HL-60 (cell line): ENCODE results near the gene HSFX1.

Experiments
- DNase-seq, 2 experiments: peaks; one replicate each; pipeline ENCODE4 v3.0.0-alpha.2; 2010 to 2020; ENCODE audit warnings: low read depth in 1 of 2, low spot score in 1 of 2
- H3K27ac ChIP-seq: fragments of 250-450 bp; sonication (Bioruptor Pico); replicated peaks from 2 replicates; pipeline ENCODE4 v1.5.1; 2020; ENCODE audit warnings: mild to moderate bottlenecking, moderate library complexity
- H3K27me3 ChIP-seq: fragments of 250-450 bp; sonication (Bioruptor Pico); 2 replicates; pipeline ENCODE4 v1.5.1; 2021; ENCODE audit warnings: mild to moderate bottlenecking, moderate library complexity; ENCODE audit not compliant: insufficient read depth, poor library complexity, severe bottlenecking
- H3K4me3 ChIP-seq: replicated peaks from 2 replicates; pipeline ENCODE4 v1.5.1; 2011; ENCODE audit warnings: mild to moderate bottlenecking, control low read depth, low read length; ENCODE audit not compliant: insufficient read depth
- CTCF ChIP-seq: IDR thresholded peaks from one replicate; pipeline ENCODE4 v1.5.1; 2011; ENCODE audit warnings: low read length, control low read depth, inconsistent platforms; ENCODE audit not compliant: insufficient read depth
- GABPA ChIP-seq: IDR thresholded peaks from 2 replicates; pipeline ENCODE4 v1.6.1; 2012; ENCODE audit warnings: low read depth
- POLR2AphosphoS5 ChIP-seq: IDR thresholded peaks from 2 replicates; pipeline ENCODE4 v1.6.1; 2012; ENCODE audit warnings: low read depth
- REST ChIP-seq: IDR thresholded peaks from 2 replicates; pipeline ENCODE4 v1.6.1; 2012; ENCODE audit warnings: low read depth; ENCODE audit not compliant: insufficient replicate concordance
- SPI1 ChIP-seq: IDR thresholded peaks from 2 replicates; pipeline ENCODE4 v1.6.1; 2012; ENCODE audit warnings: low read depth, mild to moderate bottlenecking, borderline replicate concordance

The HSFX1 gene

GRCh38 chrX:149804102-149804501 is 30.2 kb downstream of the HSFX1 start:
- TF ChIP-seq SPI1 (no peak), POLR2AphosphoS5 (no peak), GABPA (no peak), CTCF (no peak), REST (no peak)

GRCh38 chrX:149807747-149808458 is 34.0 kb downstream of the HSFX1 start:
- no peak for TF ChIP-seq POLR2AphosphoS5
- no peak for TF ChIP-seq REST
- no peak for TF ChIP-seq GABPA
- TF ChIP-seq SPI1, result no peak
- TF ChIP-seq CTCF, result no peak
- no peaks in the 10 kb centered on the region for H3K27me3 ChIP-seq
- no peak overlapping the region for H3K4me3 ChIP-seq
- no peak overlapping the region for H3K27ac ChIP-seq
- DNase-seq, result no peak

More at GRCh38 chrX:149804102-149804501, 30.2 kb downstream of the HSFX1 start:
- DNase-seq, result no peak
- H3K27me3 ChIP-seq, result no peaks in the 10 kb centered on the region
- no peak overlapping the region for H3K27ac ChIP-seq
- no peak overlapping the region for H3K4me3 ChIP-seq

- no peak overlapping the region for H3K4me3 ChIP-seq
- no peak for TF ChIP-seq POLR2AphosphoS5
- TF ChIP-seq SPI1, result no peak
- no peak for TF ChIP-seq GABPA
- no peak for TF ChIP-seq CTCF
- TF ChIP-seq REST, result no peak
- no peaks in the 10 kb centered on the region for H3K27me3 ChIP-seq
- H3K27ac ChIP-seq, result no peak overlapping the region
- no peak for DNase-seq
Observed at GRCh38 chrX:149818652-149819051, 44.8 kb downstream of the HSFX1 start.
